NCI-H226 (cell line): ENCODE data around the gene MOB2.

Experiments used
- DNase-seq: peaks from one replicate; pipeline ENCODE4 v3.0.0-alpha.2; 2015

Gene MOB2

GRCh38 chr11:1486054-1486825 lies at the start of gene MOB2:
MOB2 (minus strand) TSS chr11:1486779; CDS start chr11:1486556, 223 bp downstream.
- no peak for DNase-seq

- DNase-seq = no peak
Measured at GRCh38 chr11:1534682-1535081, 48.1 kb upstream of the MOB2 start.

- DNase-seq = no peak
Measured at GRCh38 chr11:1534171-1534570, 47.6 kb upstream of the MOB2 start.

GRCh38 chr11:1533342-1533725 lies 46.8 kb upstream of the MOB2 start:
- DNase-seq = no peak

- DNase-seq = no peak
Measured at GRCh38 chr11:1532606-1533341, 46.2 kb upstream of the MOB2 start.

- DNase-seq = no peak
Measured at GRCh38 chr11:1532014-1532586, 45.5 kb upstream of the MOB2 start.

GRCh38 chr11:1531449-1532013 lies 45.0 kb upstream of the MOB2 start:
- DNase-seq = no peak

- no peak for DNase-seq
Measured at GRCh38 chr11:1530686-1531448, 44.3 kb upstream of the MOB2 start.

- no peak for DNase-seq
Measured at GRCh38 chr11:1529774-1530173, 43.2 kb upstream of the MOB2 start.

GRCh38 chr11:1529286-1529685 lies 42.7 kb upstream of the MOB2 start:
- no peak for DNase-seq

GRCh38 chr11:1528710-1529109 lies 42.1 kb upstream of the MOB2 start:
- DNase-seq = no peak

- no peak for DNase-seq
Measured at GRCh38 chr11:1526785-1527184, 40.2 kb upstream of the MOB2 start.

- DNase-seq = no peak
Measured at GRCh38 chr11:1523779-1524178, 37.2 kb upstream of the MOB2 start.

- DNase-seq = no peak
Measured at GRCh38 chr11:1523077-1523476, 36.5 kb upstream of the MOB2 start.

GRCh38 chr11:1522081-1522424 lies 35.5 kb upstream of the MOB2 start:
- DNase-seq = no peak

GRCh38 chr11:1521382-1522080 lies 35.0 kb upstream of the MOB2 start:
- DNase-seq = no peak

GRCh38 chr11:1520663-1521267 lies 34.2 kb upstream of the MOB2 start:
- no peak for DNase-seq

GRCh38 chr11:1520209-1520662 lies 33.7 kb upstream of the MOB2 start:
- DNase-seq = no peak

- no peak for DNase-seq
Measured at GRCh38 chr11:1519028-1520010, 32.7 kb upstream of the MOB2 start.

GRCh38 chr11:1518301-1518700 lies 31.7 kb upstream of the MOB2 start:
- DNase-seq = no peak
